Motor neuron (in vitro differentiated cells): ENCODE measurements around the gene TP53BP1. TPM values are rescaled to one million over a fixed set of nuclear protein-coding genes. Genes with fewer than 3 reads are reported as not detected.
"Not testable (repeated sequence)": the region's sequence is repeated elsewhere in the genome, so short reads cannot be mapped to it uniquely, and the experiment has no call there.

Experiments
- ATAC-seq, 8 experiments: fragments of 200-7000 bp; cut with Tn5 transposase; replicated peaks in 6 of 8; 2 replicates each; pipeline ENCODE4 v1.8.0; 2021; ENCODE audit warnings: mild to moderate bottlenecking in 8 of 8, moderate library complexity in 8 of 8
- H3K27ac ChIP-seq, 2 donors: fragments of 250-450 bp; sonication (Bioruptor Pico); 2 replicates each; pipeline ENCODE4 v1.9.0; 2021; ENCODE audit warnings: antibody characterized with exemption in 2 of 2, mild to moderate bottlenecking in 2 of 2, moderate library complexity in 1 of 2
- H3K4me1 ChIP-seq, 2 donors: fragments of 250-450 bp; sonication (Bioruptor Pico); replicated peaks in 1 of 2; 2 replicates each; pipeline ENCODE4 v1.6.1; 2021; ENCODE audit warnings: antibody characterized with exemption in 2 of 2, mild to moderate bottlenecking in 2 of 2, moderate library complexity in 1 of 2
- H3K4me3 ChIP-seq, 5 donors: fragments of 250-450 bp; sonication (Bioruptor Pico); 2 replicates each; pipeline ENCODE4 v1.9.0; 2021; ENCODE audit warnings: antibody characterized with exemption in 5 of 5, mild to moderate bottlenecking in 5 of 5, moderate library complexity in 4 of 5
- WGBS, 10 experiments: fragments of 450-650 bp; shearing (Covaris generic); methylation state at CpG; one replicate each; pipeline ENCODE4 v1.0.0; 2022; 5-methylcytosine and 5-hydroxymethylcytosine counted together
- in situ Hi-C, 9 experiments: fragments of 400-800 bp; cut with MboI; loops; one replicate each; pipeline ENCODE4 v1.15.0; 2021; ENCODE audit warnings: low sequenced_read_pairs in 9 of 9, low pct_unique_long_range_greater_than_20kb in 2 of 9; ENCODE audit not compliant: unreplicated experiment in 9 of 9
- total RNA-seq, 8 experiments: library from RNA; unstranded; fragments of 300-600 nt; gene quantifications; 2 replicates each; pipeline versions ENCODE4 v1.2.3 to v1.2.4, GENCODE V29; 2022

TP53BP1 gene
- total RNA-seq, 8 experiments from 2014 or later = 37.3 to 93.1 (median 84.8) TPM

- 100% methylated on average over 1 of the region's 1 CpG; no CpG with 5 or more reads in 7 of the 10 experiments for WGBS, 10 experiments
- H3K27ac ChIP-seq = no peak overlapping the region
- in situ Hi-C loops = no loop called here
- H3K4me3 ChIP-seq = no peak overlapping the region
- H3K4me1 ChIP-seq = no peaks in the 10 kb centered on the region
- ATAC-seq = no peak
Observed at GRCh38 chr15:43412096-43412495, 80.9 kb downstream of the TP53BP1 start.

GRCh38 chr15:43410572-43411214, 82.3 kb downstream of the TP53BP1 start:
- Histone ChIP-seq H3K27ac (no peak overlapping the region), H3K4me1 (no peaks in the 10 kb centered on the region), H3K4me3 (no peak overlapping the region)
- 56 to 100% (median 90%) methylated on average over 1 to 5 of the region's 5 CpGs for WGBS, 10 experiments
- ATAC-seq = peak in 2 of 8 experiments; percentile 50 to 63
- in situ Hi-C loops = no loop called here

GRCh38 chr15:43408789-43409188, 84.2 kb downstream of the TP53BP1 start:
- Histone ChIP-seq H3K4me1 (no peaks in the 10 kb centered on the region), H3K4me3 (no peak overlapping the region), H3K27ac (no peak overlapping the region)
- peak in 1 of 8 experiments; percentile 32 for ATAC-seq
- WGBS, 10 experiments = 92 to 100% (median 100%) methylated on average over 1 to 4 of the region's 4 CpGs; no CpG with 5 or more reads in 3 of the 10 experiments
- in situ Hi-C loops = no loop called here

- in situ Hi-C loops = no loop called here
- no peak for ATAC-seq
- Histone ChIP-seq H3K27ac (no peak overlapping the region), H3K4me3 (no peak overlapping the region), H3K4me1 (no peaks in the 10 kb centered on the region)
- WGBS, 10 experiments = 100% methylated on average over 1 to 2 of the region's 2 CpGs; no CpG with 5 or more reads in 1 of the 10 experiments
Observed at GRCh38 chr15:43406808-43407207, 86.1 kb downstream of the TP53BP1 start.

- H3K4me1 ChIP-seq = no peaks in the 10 kb centered on the region
- in situ Hi-C loops = no loop called here
- H3K4me3 ChIP-seq = no peak overlapping the region
- peak in 2 of 8 experiments; percentile 71 to 80 for ATAC-seq
- 0 to 100% (median 65%) methylated on average over 1 to 2 of the region's 2 CpGs for WGBS, 10 experiments
- H3K27ac ChIP-seq = no peak overlapping the region
Observed at GRCh38 chr15:43406189-43406588, 86.8 kb downstream of the TP53BP1 start.

GRCh38 chr15:43404130-43404529, 88.8 kb downstream of the TP53BP1 start:
- H3K27ac ChIP-seq = no peak overlapping the region

GRCh38 chr15:43403616-43404015, 89.3 kb downstream of the TP53BP1 start:
- 67 to 100% (median 92%) methylated on average over 2 to 8 of the region's 8 CpGs; no CpG with 5 or more reads in 3 of the 10 experiments for WGBS, 10 experiments
- Histone ChIP-seq H3K4me1 (no peaks in the 10 kb centered on the region), H3K27ac (no peak overlapping the region), H3K4me3 (no peak overlapping the region)
- no peak for ATAC-seq
- in situ Hi-C loops = no loop called here

More at GRCh38 chr15:43404130-43404529, 88.8 kb downstream of the TP53BP1 start:
- 80 to 100% (median 100%) methylated on average over 1 to 5 of the region's 5 CpGs for WGBS, 10 experiments
- H3K4me3 ChIP-seq = no peak overlapping the region
- in situ Hi-C loops = no loop called here
- no peak for ATAC-seq
- H3K4me1 ChIP-seq = no peaks in the 10 kb centered on the region

- peak in 2 of 8 experiments; percentile 31 to 46 for ATAC-seq
- in situ Hi-C loops = no loop called here
- H3K4me1 ChIP-seq = no peaks in the 10 kb centered on the region
- H3K27ac ChIP-seq = no peak overlapping the region
- 42 to 100% (median 84%) methylated on average over 1 to 3 of the region's 3 CpGs for WGBS, 10 experiments
- H3K4me3 ChIP-seq = no peak overlapping the region
Observed at GRCh38 chr15:43402255-43402654, 90.7 kb downstream of the TP53BP1 start.

- H3K27ac ChIP-seq, ATAC-seq, H3K4me1 ChIP-seq, in situ Hi-C loops, H3K4me3 ChIP-seq: not testable (repeated sequence)
- 93 to 100% (median 100%) methylated on average over 1 to 2 of the region's 6 CpGs; no CpG with 5 or more reads in 4 of the 10 experiments for WGBS, 10 experiments
Observed at GRCh38 chr15:43393592-43393991, 99.4 kb downstream of the TP53BP1 start.

- in situ Hi-C loops = no loop called here
- ATAC-seq = no peak
- Histone ChIP-seq H3K4me1 (no peaks in the 10 kb centered on the region), H3K4me3 (no peak overlapping the region), H3K27ac (no peak overlapping the region)
- 88 to 100% (median 95%) methylated on average over 2 to 8 of the region's 8 CpGs for WGBS, 10 experiments
Observed at GRCh38 chr15:43390723-43391122, 102.2 kb downstream of the TP53BP1 start.

- 50 to 100% (median 83%) methylated on average over 1 to 2 of the region's 2 CpGs; no CpG with 5 or more reads in 4 of the 10 experiments for WGBS, 10 experiments
- H3K27ac ChIP-seq = no peak overlapping the region
- H3K4me1 ChIP-seq = no peaks in the 10 kb centered on the region
- H3K4me3 ChIP-seq = no peak overlapping the region
- in situ Hi-C loops = no loop called here
- no peak for ATAC-seq
Observed at GRCh38 chr15:43383070-43383469, 109.9 kb downstream of the TP53BP1 start.

- ATAC-seq = no peak
- in situ Hi-C loops = no loop called here
- 70 to 100% (median 94%) methylated on average over 2 to 4 of the region's 4 CpGs; no CpG with 5 or more reads in 1 of the 10 experiments for WGBS, 10 experiments
- Histone ChIP-seq H3K27ac (no peak overlapping the region), H3K4me3 (no peak overlapping the region), H3K4me1 (no peaks in the 10 kb centered on the region)
Observed at GRCh38 chr15:43382310-43382709, 110.6 kb downstream of the TP53BP1 start.

- in situ Hi-C loops = no loop called here
- Histone ChIP-seq H3K4me3 (no peak overlapping the region), H3K27ac (no peak overlapping the region), H3K4me1 (no peaks in the 10 kb centered on the region)
- ATAC-seq = no peak
Observed at GRCh38 chr15:43378601-43379000, 114.4 kb downstream of the TP53BP1 start.
